ENCODE data around the gene CERK.

Gene CERK

DNA sequence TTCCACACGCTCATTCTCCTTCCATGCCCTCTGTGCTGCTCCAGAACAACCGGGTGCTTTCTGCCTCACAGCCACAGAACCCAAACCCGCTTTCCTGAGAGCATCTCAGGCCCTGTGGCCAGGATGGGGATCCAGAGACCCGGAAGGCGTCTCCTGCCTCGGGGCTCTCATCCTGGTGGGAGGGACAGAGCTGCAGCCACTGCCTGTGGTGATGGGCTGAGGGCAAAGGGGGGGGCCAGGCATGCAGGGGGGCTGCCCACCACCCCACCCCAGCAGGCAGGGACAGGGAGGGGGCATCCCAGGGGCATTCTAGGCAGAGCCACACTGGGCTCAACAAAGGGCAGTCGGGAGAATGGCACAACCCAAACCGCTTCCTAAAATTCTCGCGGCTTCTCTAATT lies 41.4 kb downstream of the CERK start:
- H3K9ac ChIP-seq (ENCODE audit: low read length) = no peak overlapping the region
- H3K27me3 ChIP-seq (ENCODE audit: control insufficient read depth, insufficient read depth, low read length) = no peaks in the 10 kb centered on the region
- no peaks in the 10 kb centered on the region for H3K4me1 ChIP-seq (ENCODE audit: control insufficient read depth, insufficient read depth, low read length)
- H3K36me3 ChIP-seq (ENCODE audit: control insufficient read depth, insufficient read depth, low read length) = peaks cover 33% of the 10 kb centered on the region
- H3K27ac ChIP-seq (ENCODE audit: low read depth, low read length) = no peak overlapping the region
- H3K4me3 ChIP-seq (ENCODE audit: low read length) = no peak overlapping the region

DNA sequence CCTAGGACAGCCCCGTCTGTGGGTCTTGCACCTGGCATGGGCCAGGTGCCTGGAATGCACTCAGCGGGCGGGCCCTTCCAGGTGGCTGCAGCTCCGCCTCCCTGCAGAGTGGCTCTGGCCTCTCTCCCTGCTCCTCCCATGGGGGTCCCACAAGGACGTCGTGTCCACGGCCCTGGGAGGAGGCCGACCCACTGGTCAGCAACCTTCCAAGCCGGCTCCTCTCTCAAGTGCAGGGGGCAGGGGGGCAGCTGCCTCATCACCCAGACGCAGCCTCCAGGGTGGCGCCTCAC lies 41.9 kb downstream of the CERK start:
- Histone ChIP-seq H3K27ac (ENCODE audit: low read depth, low read length) (no peak overlapping the region), H3K9ac (ENCODE audit: low read length) (no peak overlapping the region), H3K36me3 (ENCODE audit: control insufficient read depth, insufficient read depth, low read length) (peaks cover 33% of the 10 kb centered on the region), H3K4me3 (ENCODE audit: low read length) (no peak overlapping the region), H3K4me1 (ENCODE audit: control insufficient read depth, insufficient read depth, low read length) (no peaks in the 10 kb centered on the region), H3K27me3 (ENCODE audit: control insufficient read depth, insufficient read depth, low read length) (no peaks in the 10 kb centered on the region)

DNA sequence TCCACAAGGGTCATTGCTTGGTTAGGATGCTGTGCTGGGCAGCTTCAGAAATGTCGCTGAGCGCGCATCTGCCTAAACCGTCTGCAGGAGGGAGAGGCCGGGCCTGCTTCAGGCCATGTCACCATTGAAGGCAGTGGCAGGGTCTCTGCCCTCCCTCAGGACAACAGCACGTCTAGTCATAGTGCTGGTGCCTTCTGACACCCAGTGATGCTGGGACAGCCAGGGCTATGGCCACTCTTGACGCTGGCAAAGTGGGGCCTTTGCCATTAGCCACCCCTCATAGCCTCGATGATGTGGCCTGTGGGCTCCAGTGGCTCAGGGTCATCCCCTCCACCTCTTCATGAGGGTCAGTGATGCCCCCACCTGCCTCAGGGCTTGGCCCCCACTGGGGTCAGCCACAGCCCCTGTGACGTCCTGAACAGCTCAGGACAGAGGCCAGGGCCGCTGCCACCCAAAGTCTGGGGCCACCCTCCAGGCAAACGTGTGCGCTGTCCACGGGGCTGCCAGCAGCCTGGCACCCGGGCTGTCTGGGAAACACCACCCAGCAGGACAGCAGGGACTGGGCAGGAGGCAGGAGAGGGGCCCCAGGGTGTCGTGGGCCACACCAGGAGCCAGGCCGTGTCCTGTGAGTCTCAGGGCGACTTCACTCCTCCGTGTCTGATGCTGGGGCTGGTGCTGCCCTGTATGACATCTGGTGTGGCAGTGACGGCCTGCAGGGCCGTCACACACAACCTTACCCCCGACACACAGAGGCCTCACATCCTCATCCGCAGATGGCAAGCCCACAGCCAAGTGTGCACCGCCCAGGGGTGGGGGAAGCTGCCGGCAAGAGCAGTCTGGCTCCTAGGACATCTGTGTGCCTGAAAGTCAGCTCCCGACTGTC lies 42.5 kb downstream of the CERK start:
- no peaks in the 10 kb centered on the region for H3K4me1 ChIP-seq (ENCODE audit: control insufficient read depth, insufficient read depth, low read length)
- H3K27ac ChIP-seq (ENCODE audit: low read depth, low read length) = no peak overlapping the region
- no peak overlapping the region for H3K4me3 ChIP-seq (ENCODE audit: low read length)
- no peaks in the 10 kb centered on the region for H3K27me3 ChIP-seq (ENCODE audit: control insufficient read depth, insufficient read depth, low read length)
- peaks cover 34% of the 10 kb centered on the region for H3K36me3 ChIP-seq (ENCODE audit: control insufficient read depth, insufficient read depth, low read length)
- H3K9ac ChIP-seq (ENCODE audit: low read length) = no peak overlapping the region

DNA sequence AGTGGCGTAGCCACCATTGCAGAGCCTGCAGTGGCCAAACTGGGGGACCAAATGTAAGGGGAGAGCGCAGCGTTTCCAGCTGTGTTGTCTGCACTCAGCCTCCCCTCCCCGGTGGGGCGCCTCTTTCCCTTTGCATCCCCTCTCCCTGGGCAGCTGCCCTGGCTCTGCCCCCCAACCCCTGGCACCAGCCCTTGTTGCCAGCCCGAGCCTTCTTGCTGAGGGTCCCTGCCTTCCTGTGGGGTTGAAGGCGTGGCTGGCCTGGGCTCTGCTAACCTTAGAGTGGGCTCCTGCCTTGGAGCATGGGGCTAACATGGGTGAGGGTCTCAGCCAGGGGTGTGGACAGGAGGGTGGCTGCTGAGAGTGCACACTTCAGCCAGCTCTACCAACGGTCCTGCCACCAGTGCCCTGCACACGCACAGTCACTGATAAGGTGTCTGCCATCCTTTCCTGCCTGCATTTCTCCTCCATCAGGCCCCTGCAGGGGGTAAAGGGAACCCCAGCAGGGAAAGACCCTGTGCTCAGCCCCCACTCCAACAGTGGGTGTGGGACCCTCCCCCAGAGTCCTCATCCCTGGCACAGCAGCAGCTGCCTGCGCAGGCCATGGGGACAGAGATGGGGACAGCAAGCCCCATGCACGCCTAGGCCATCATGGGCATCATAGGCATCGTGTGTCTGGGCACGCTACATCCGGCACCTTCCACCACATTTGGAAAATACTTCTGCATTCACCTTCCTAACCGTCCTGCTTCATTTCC lies 43.5 kb downstream of the CERK start:
- Histone ChIP-seq H3K36me3 (ENCODE audit: control insufficient read depth, insufficient read depth, low read length) (peaks cover 42% of the 10 kb centered on the region), H3K9ac (ENCODE audit: low read length) (no peak overlapping the region), H3K4me1 (ENCODE audit: control insufficient read depth, insufficient read depth, low read length) (no peaks in the 10 kb centered on the region), H3K27me3 (ENCODE audit: control insufficient read depth, insufficient read depth, low read length) (no peaks in the 10 kb centered on the region), H3K27ac (ENCODE audit: low read depth, low read length) (no peak overlapping the region), H3K4me3 (ENCODE audit: low read length) (no peak overlapping the region)

DNA sequence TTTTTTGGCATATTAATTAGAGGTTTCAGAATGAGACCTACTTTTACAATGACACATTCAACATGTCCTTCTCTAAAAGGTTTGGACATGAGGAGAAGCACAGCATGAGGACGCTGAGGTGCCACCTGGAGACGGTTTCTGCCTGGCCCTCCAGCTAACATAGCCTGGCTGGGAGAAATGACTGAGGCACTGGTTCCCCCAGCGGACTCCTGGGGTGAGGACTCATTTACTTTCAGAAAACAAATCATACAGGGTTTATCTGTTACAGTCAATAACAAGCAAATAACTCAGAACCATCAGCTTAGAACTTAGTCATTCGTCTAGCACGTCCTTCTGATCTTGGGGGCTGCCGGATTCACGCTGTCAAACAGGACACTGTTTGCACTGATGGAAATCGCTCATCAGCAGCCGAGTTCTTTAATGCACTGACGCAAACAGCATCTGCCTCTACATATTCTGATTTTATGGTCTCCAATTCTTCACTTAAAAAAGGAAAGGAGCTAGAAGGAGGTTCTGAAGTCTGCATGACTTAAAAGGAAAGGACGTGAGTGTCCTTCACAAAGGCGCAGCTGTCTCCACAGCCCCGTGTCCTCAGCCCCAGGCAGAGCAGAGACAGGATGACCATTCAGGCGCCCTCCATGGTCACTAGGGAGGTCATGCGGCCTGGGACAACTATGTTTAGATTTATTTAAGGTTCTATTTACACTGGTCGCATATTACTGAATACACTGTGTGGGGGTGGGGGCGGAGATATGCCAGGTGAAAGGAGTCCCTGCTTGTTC lies 44.2 kb downstream of the CERK start:
- no peak overlapping the region for H3K27ac ChIP-seq (ENCODE audit: low read depth, low read length)
- H3K4me3 ChIP-seq (ENCODE audit: low read length) = no peak overlapping the region
- no peak overlapping the region for H3K9ac ChIP-seq (ENCODE audit: low read length)
- no peaks in the 10 kb centered on the region for H3K27me3 ChIP-seq (ENCODE audit: control insufficient read depth, insufficient read depth, low read length)
- peaks cover 39% of the 10 kb centered on the region for H3K36me3 ChIP-seq (ENCODE audit: control insufficient read depth, insufficient read depth, low read length)
- H3K4me1 ChIP-seq (ENCODE audit: control insufficient read depth, insufficient read depth, low read length) = no peaks in the 10 kb centered on the region

DNA sequence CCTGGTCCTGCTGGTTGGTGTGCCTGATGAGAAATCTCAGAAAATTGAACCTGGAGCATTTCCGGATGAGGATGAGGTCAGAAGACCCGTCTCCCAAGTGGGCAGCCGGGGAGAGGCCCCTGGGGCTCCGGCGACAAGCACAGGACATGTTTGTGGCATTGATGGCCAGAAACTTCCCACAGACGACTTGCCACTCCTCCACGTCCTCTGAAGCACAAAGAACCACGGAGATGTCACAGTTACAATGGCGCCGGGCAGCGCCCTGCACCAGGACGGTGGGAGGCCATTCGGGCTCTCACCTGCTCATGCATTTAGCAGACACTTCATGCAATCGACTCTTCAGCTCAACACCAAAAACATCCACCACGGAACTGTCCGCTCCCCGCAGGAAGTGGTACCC lies 46.5 kb downstream of the CERK start:
- Histone ChIP-seq H3K4me3 (ENCODE audit: low read length) (no peak overlapping the region), H3K36me3 (ENCODE audit: control insufficient read depth, insufficient read depth, low read length) (peaks cover 38% of the 10 kb centered on the region), H3K27ac (ENCODE audit: low read depth, low read length) (no peak overlapping the region), H3K27me3 (ENCODE audit: control insufficient read depth, insufficient read depth, low read length) (no peaks in the 10 kb centered on the region), H3K4me1 (ENCODE audit: control insufficient read depth, insufficient read depth, low read length) (no peaks in the 10 kb centered on the region), H3K9ac (ENCODE audit: low read length) (no peak overlapping the region)

DNA sequence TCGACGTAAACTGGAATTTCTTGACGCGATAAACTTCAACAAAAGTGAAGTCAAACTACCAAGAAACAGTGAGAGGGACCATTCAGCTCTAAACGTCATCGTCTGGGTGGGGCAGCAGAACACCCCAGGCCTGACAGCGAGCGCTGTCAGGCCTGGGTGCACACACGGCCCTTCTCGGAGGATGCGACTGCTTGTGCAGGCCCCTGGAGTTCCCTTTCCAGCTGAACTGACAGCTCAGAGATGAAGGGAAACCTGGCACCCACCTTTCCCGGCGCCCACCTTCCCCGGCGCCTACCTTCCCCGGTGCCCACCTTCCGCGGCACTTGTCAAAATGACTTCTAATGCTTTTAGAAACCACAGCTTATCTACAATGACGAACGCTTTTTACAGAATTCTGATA lies 47.9 kb downstream of the CERK start:
- Histone ChIP-seq H3K36me3 (ENCODE audit: control insufficient read depth, insufficient read depth, low read length) (peaks cover 35% of the 10 kb centered on the region), H3K4me1 (ENCODE audit: control insufficient read depth, insufficient read depth, low read length) (no peaks in the 10 kb centered on the region), H3K27ac (ENCODE audit: low read depth, low read length) (no peak overlapping the region), H3K9ac (ENCODE audit: low read length) (no peak overlapping the region), H3K27me3 (ENCODE audit: control insufficient read depth, insufficient read depth, low read length) (no peaks in the 10 kb centered on the region), H3K4me3 (ENCODE audit: low read length) (no peak overlapping the region)

DNA sequence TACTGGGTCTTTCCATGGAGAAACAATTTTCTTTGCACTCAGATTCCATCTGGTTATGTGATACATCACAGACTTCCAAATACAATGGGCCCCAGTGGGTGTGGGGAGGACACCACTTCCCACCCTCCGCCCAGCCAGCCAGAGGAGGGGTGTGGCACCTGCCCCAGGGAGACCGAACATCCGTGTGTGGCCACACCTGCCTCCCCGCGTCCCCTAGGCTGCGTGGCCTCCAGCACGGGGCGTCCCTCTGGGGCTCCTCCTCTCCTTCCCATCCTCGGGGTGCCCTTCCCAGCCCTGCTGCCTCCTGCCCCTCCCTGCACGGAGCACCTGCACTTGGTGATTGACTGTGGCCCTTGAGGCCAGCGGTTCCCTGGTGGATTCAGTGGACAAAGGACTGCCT lies 49.1 kb downstream of the CERK start:
- H3K4me1 ChIP-seq (ENCODE audit: control insufficient read depth, insufficient read depth, low read length) = no peaks in the 10 kb centered on the region
- no peak overlapping the region for H3K9ac ChIP-seq (ENCODE audit: low read length)
- H3K36me3 ChIP-seq (ENCODE audit: control insufficient read depth, insufficient read depth, low read length) = peaks cover 27% of the 10 kb centered on the region
- H3K27me3 ChIP-seq (ENCODE audit: control insufficient read depth, insufficient read depth, low read length) = no peaks in the 10 kb centered on the region
- no peak overlapping the region for H3K4me3 ChIP-seq (ENCODE audit: low read length)
- H3K27ac ChIP-seq (ENCODE audit: low read depth, low read length) = no peak overlapping the region

DNA sequence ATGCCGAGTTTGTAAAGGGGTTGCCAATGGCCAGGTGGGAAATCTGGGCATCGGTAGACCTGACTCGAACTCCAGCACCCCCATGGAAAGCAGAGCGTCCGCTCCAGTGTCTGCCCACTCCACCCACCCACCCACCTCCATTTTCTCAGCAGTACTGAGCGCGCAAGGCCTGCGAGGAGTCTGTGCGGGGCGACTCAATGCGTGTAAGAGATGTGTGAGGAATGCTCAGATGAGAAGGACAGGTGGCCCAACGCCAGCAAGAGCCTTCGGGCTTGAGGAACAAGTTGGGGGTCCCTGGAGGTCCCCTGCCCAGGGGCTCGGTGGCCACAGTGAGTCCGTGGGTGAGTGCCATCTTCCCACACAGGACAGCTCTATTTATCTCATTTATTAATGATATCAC lies 50.6 kb downstream of the CERK start:
- peaks cover 23% of the 10 kb centered on the region for H3K36me3 ChIP-seq (ENCODE audit: control insufficient read depth, insufficient read depth, low read length)
- H3K9ac ChIP-seq (ENCODE audit: low read length) = no peak overlapping the region
- H3K4me1 ChIP-seq (ENCODE audit: control insufficient read depth, insufficient read depth, low read length) = no peaks in the 10 kb centered on the region
- H3K27me3 ChIP-seq (ENCODE audit: control insufficient read depth, insufficient read depth, low read length) = no peaks in the 10 kb centered on the region
- no peak overlapping the region for H3K27ac ChIP-seq (ENCODE audit: low read depth, low read length)
- no peak overlapping the region for H3K4me3 ChIP-seq (ENCODE audit: low read length)

DNA sequence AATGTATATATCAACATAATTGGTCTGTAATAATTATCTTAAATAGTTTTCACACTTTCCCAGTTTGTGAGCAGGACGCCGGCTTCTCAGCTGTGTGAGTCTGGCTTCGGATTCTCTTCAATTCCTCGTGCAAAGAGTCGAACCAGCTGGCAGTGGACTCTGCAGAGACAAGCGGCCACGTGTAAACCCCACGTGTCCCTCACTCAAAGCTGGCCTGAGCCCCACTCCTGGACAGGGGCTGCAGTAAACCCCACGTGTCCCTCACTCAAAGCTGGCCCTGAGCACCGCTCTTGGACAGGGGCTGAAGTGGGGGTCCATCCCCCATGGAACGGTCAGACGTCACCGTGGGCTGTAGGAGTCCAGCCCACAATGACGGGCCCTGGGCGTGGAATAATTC lies 51.0 kb downstream of the CERK start:
- Histone ChIP-seq H3K4me1 (ENCODE audit: control insufficient read depth, insufficient read depth, low read length) (no peaks in the 10 kb centered on the region), H3K9ac (ENCODE audit: low read length) (no peak overlapping the region), H3K4me3 (ENCODE audit: low read length) (no peak overlapping the region), H3K27ac (ENCODE audit: low read depth, low read length) (no peak overlapping the region), H3K27me3 (ENCODE audit: control insufficient read depth, insufficient read depth, low read length) (no peaks in the 10 kb centered on the region), H3K36me3 (ENCODE audit: control insufficient read depth, insufficient read depth, low read length) (peaks cover 23% of the 10 kb centered on the region)

DNA sequence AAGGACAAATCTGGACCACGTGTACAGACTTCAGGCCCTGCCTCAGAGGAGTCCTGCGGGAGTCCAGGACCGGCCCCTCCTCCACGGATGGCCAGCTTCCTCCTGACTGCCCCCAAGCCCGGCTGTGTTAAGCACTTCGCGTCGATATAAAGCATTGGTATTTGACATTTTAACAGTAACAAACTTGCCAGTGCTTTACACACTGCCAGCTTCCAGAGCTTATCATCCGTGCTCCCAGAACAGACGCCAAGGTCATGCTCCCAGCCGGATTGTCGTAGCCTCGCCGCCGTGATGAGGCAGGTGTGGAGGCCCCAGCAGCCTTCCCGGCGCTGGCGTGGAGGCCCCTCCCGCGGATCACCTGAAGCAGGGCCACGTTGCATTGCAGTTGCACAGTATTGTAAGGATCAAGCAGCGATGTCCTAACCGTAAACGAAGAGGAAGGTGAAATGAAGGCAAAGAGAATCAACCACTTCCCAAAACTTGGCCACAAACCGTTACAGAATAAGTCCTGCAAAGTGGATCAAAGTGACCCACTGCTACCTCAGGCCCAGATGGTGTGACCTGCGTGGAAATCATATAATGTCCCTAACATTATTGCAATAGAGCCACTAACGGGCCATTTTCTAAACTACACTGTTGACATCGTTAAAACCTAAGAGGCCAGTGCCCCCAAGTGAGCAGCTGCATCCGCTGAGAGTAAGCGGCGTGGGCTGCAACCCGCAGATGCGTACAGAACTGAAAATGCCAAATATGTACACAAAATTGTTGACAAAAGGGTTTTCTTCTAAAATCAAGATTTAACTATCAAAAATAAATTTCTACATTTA lies 51.6 kb downstream of the CERK start:
- Histone ChIP-seq H3K9ac (ENCODE audit: low read length) (no peak overlapping the region), H3K36me3 (ENCODE audit: control insufficient read depth, insufficient read depth, low read length) (peaks cover 19% of the 10 kb centered on the region), H3K27ac (ENCODE audit: low read depth, low read length) (no peak overlapping the region), H3K4me1 (ENCODE audit: control insufficient read depth, insufficient read depth, low read length) (no peaks in the 10 kb centered on the region), H3K27me3 (ENCODE audit: control insufficient read depth, insufficient read depth, low read length) (no peaks in the 10 kb centered on the region), H3K4me3 (ENCODE audit: low read length) (no peak overlapping the region)

DNA sequence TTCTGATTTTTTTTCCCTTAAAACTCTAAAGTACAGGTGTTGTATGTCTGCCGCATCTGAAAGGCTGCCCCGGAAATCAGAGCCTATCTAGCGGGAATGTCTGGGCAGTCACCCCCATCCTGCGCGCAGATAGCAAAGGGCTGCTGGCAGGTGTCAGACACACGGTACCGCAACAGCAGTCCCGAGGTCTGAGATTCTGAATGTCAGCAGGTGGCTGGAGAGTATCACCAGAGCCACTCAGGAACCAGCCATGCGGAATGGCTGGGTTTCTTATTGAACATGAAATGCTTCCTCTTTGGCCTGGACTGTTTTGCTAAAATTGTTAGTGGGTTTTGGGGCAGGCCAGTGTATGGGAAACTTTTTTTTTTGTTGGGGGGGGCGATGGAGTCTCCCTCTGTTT lies 53.3 kb downstream of the CERK start:
- no peak overlapping the region for H3K4me3 ChIP-seq (ENCODE audit: low read length)
- peaks cover 9% of the 10 kb centered on the region for H3K36me3 ChIP-seq (ENCODE audit: control insufficient read depth, insufficient read depth, low read length)
- H3K4me1 ChIP-seq (ENCODE audit: control insufficient read depth, insufficient read depth, low read length) = no peaks in the 10 kb centered on the region
- no peaks in the 10 kb centered on the region for H3K27me3 ChIP-seq (ENCODE audit: control insufficient read depth, insufficient read depth, low read length)
- H3K9ac ChIP-seq (ENCODE audit: low read length) = no peak overlapping the region
- H3K27ac ChIP-seq (ENCODE audit: low read depth, low read length) = no peak overlapping the region
